Stimulated activated naive CD8-positive, alpha-beta T cell treated with anti-CD3 and anti-CD28 coated beads, Interleukin-15, Interleukin-2, amounts not matched to agents 100 ng/mL and 50 ng/mL, for 24 hours (primary cell): ENCODE results near the gene MPST.
"Not testable (repeated sequence)": the region's sequence is repeated elsewhere in the genome, so short reads cannot be mapped to it uniquely, and the experiment has no call there.

Source experiments
- H3K27ac Mint-ChIP-seq: one replicate; pipeline ENCODE4 v1.8.0; 2021; ENCODE audit warnings: mild to moderate bottlenecking, mixed read lengths
- H3K27me3 Mint-ChIP-seq: one replicate; pipeline ENCODE4 v1.8.0; 2021; ENCODE audit warnings: mixed read lengths
- H3K36me3 Mint-ChIP-seq: one replicate; pipeline ENCODE4 v1.8.0; 2021; ENCODE audit warnings: low read depth, mixed read lengths
- H3K4me1 Mint-ChIP-seq: one replicate; pipeline ENCODE4 v1.8.0; 2021; ENCODE audit warnings: low read depth, mixed read lengths
- H3K4me3 Mint-ChIP-seq: one replicate; pipeline ENCODE4 v1.8.0; 2021; ENCODE audit warnings: mild to moderate bottlenecking, mixed read lengths
- H3K9me3 Mint-ChIP-seq: one replicate; pipeline ENCODE4 v1.8.0; 2021; ENCODE audit warnings: mixed read lengths

The MPST gene

GRCh38 chr22:37065180-37065579, 45.6 kb downstream of the MPST start:
- Mint-ChIP-seq H3K36me3 (peaks cover 4% of the 10 kb centered on the region), H3K27ac (no peak overlapping the region), H3K9me3 (no peaks in the 10 kb centered on the region), H3K4me3 (no peak overlapping the region), H3K27me3 (peaks cover 22% of the 10 kb centered on the region), H3K4me1 (peaks cover 20% of the 10 kb centered on the region)

- no peaks in the 10 kb centered on the region for H3K9me3 Mint-ChIP-seq
- H3K27me3 Mint-ChIP-seq: peaks cover 23% of the 10 kb centered on the region
- no peak overlapping the region for H3K4me3 Mint-ChIP-seq
- peaks cover 3% of the 10 kb centered on the region for H3K36me3 Mint-ChIP-seq
- H3K4me1 Mint-ChIP-seq: peaks cover 12% of the 10 kb centered on the region
- H3K27ac Mint-ChIP-seq: no peak overlapping the region
Measured at GRCh38 chr22:37065961-37066360, 46.4 kb downstream of the MPST start.

GRCh38 chr22:37067428-37067827, 47.9 kb downstream of the MPST start:
- no peak overlapping the region for H3K4me3 Mint-ChIP-seq
- no peaks in the 10 kb centered on the region for H3K36me3 Mint-ChIP-seq
- peaks cover 23% of the 10 kb centered on the region for H3K27me3 Mint-ChIP-seq
- H3K27ac Mint-ChIP-seq: no peak overlapping the region
- peaks cover 4% of the 10 kb centered on the region for H3K4me1 Mint-ChIP-seq
- no peaks in the 10 kb centered on the region for H3K9me3 Mint-ChIP-seq

- no peaks in the 10 kb centered on the region for H3K36me3 Mint-ChIP-seq
- H3K4me1 Mint-ChIP-seq: no peaks in the 10 kb centered on the region
- peaks cover 23% of the 10 kb centered on the region for H3K27me3 Mint-ChIP-seq
- H3K9me3 Mint-ChIP-seq: no peaks in the 10 kb centered on the region
- H3K27ac Mint-ChIP-seq: no peak overlapping the region
- H3K4me3 Mint-ChIP-seq: no peak overlapping the region
Measured at GRCh38 chr22:37068859-37069258, 49.3 kb downstream of the MPST start.

GRCh38 chr22:37069319-37069718, 49.8 kb downstream of the MPST start:
- Mint-ChIP-seq H3K36me3 (no peaks in the 10 kb centered on the region), H3K27ac (no peak overlapping the region), H3K9me3 (no peaks in the 10 kb centered on the region), H3K4me3 (no peak overlapping the region), H3K27me3 (peaks cover 23% of the 10 kb centered on the region), H3K4me1 (no peaks in the 10 kb centered on the region)

- H3K27me3 Mint-ChIP-seq: peaks cover 23% of the 10 kb centered on the region
- no peak overlapping the region for H3K27ac Mint-ChIP-seq
- no peaks in the 10 kb centered on the region for H3K36me3 Mint-ChIP-seq
- H3K4me3 Mint-ChIP-seq: no peak overlapping the region
- no peaks in the 10 kb centered on the region for H3K9me3 Mint-ChIP-seq
- no peaks in the 10 kb centered on the region for H3K4me1 Mint-ChIP-seq
Measured at GRCh38 chr22:37069719-37070118, 50.2 kb downstream of the MPST start.

- no peak overlapping the region for H3K27ac Mint-ChIP-seq
Measured at GRCh38 chr22:37070334-37070733, 50.8 kb downstream of the MPST start.

GRCh38 chr22:37070744-37071143, 51.2 kb downstream of the MPST start:
- Mint-ChIP-seq H3K4me3 (no peak overlapping the region), H3K9me3 (no peaks in the 10 kb centered on the region), H3K27ac (no peak overlapping the region), H3K36me3 (no peaks in the 10 kb centered on the region), H3K27me3 (peaks cover 31% of the 10 kb centered on the region), H3K4me1 (no peaks in the 10 kb centered on the region)

More at GRCh38 chr22:37070334-37070733, 50.8 kb downstream of the MPST start:
- H3K36me3 Mint-ChIP-seq: no peaks in the 10 kb centered on the region
- peaks cover 27% of the 10 kb centered on the region for H3K27me3 Mint-ChIP-seq
- H3K9me3 Mint-ChIP-seq: no peaks in the 10 kb centered on the region
- H3K4me1 Mint-ChIP-seq: no peaks in the 10 kb centered on the region
- H3K4me3 Mint-ChIP-seq: no peak overlapping the region

GRCh38 chr22:37071850-37072592, 52.5 kb downstream of the MPST start:
- H3K4me3 Mint-ChIP-seq, H3K36me3 Mint-ChIP-seq, H3K27ac Mint-ChIP-seq, H3K9me3 Mint-ChIP-seq, H3K4me1 Mint-ChIP-seq: not testable (repeated sequence)
- peaks cover 37% of the 10 kb centered on the region for H3K27me3 Mint-ChIP-seq

GRCh38 chr22:37072673-37073072, 53.1 kb downstream of the MPST start:
- H3K27me3 Mint-ChIP-seq: peaks cover 34% of the 10 kb centered on the region
- no peak overlapping the region for H3K27ac Mint-ChIP-seq
- H3K4me1 Mint-ChIP-seq: peaks cover under 1% of the 10 kb centered on the region
- no peak overlapping the region for H3K4me3 Mint-ChIP-seq
- H3K36me3 Mint-ChIP-seq: no peaks in the 10 kb centered on the region
- no peaks in the 10 kb centered on the region for H3K9me3 Mint-ChIP-seq

GRCh38 chr22:37074537-37074936, 55.0 kb downstream of the MPST start:
- H3K4me3 Mint-ChIP-seq: no peak overlapping the region
- H3K27me3 Mint-ChIP-seq: peaks cover 21% of the 10 kb centered on the region
- H3K27ac Mint-ChIP-seq: no peak overlapping the region
- no peaks in the 10 kb centered on the region for H3K36me3 Mint-ChIP-seq
- peaks cover 19% of the 10 kb centered on the region for H3K4me1 Mint-ChIP-seq
- no peaks in the 10 kb centered on the region for H3K9me3 Mint-ChIP-seq

- Mint-ChIP-seq H3K36me3 (no peaks in the 10 kb centered on the region), H3K27me3 (peaks cover 16% of the 10 kb centered on the region), H3K4me3 (no peak overlapping the region), H3K4me1 (peaks cover 24% of the 10 kb centered on the region), H3K9me3 (no peaks in the 10 kb centered on the region), H3K27ac (no peak overlapping the region)
Measured at GRCh38 chr22:37075046-37075445, 55.5 kb downstream of the MPST start.

GRCh38 chr22:37075822-37076433, 56.4 kb downstream of the MPST start:
- H3K27me3 Mint-ChIP-seq: peaks cover 14% of the 10 kb centered on the region
- peak overlapping the region; percentile 41 for H3K27ac Mint-ChIP-seq
- H3K36me3 Mint-ChIP-seq: no peaks in the 10 kb centered on the region
- no peaks in the 10 kb centered on the region for H3K9me3 Mint-ChIP-seq
- peaks cover 33% of the 10 kb centered on the region for H3K4me1 Mint-ChIP-seq
- H3K4me3 Mint-ChIP-seq: no peak overlapping the region

- H3K4me1 Mint-ChIP-seq: peaks cover 53% of the 10 kb centered on the region
Measured at GRCh38 chr22:37077802-37078448, 58.4 kb downstream of the MPST start.

GRCh38 chr22:37079158-37079557, 59.6 kb downstream of the MPST start:
- Mint-ChIP-seq H3K4me3 (peak overlapping the region; percentile 43), H3K9me3 (no peaks in the 10 kb centered on the region), H3K27ac (peak overlapping the region; percentile 91), H3K27me3 (peaks cover 14% of the 10 kb centered on the region), H3K4me1 (peaks cover 59% of the 10 kb centered on the region), H3K36me3 (no peaks in the 10 kb centered on the region)

More at GRCh38 chr22:37077802-37078448, 58.4 kb downstream of the MPST start:
- peak overlapping the region; percentile 91 for H3K27ac Mint-ChIP-seq
- no peaks in the 10 kb centered on the region for H3K36me3 Mint-ChIP-seq
- H3K4me3 Mint-ChIP-seq: no peak overlapping the region
- no peaks in the 10 kb centered on the region for H3K9me3 Mint-ChIP-seq
- H3K27me3 Mint-ChIP-seq: peaks cover 14% of the 10 kb centered on the region
